GM19193 (cell line): ENCODE data around the gene CENPL.

Experiments
- POLR2A ChIP-seq: IDR thresholded peaks from 4 replicates; pipeline ENCODE4 v1.6.1; 2011; ENCODE audit not compliant: insufficient read depth, insufficient read length; ENCODE audit errors: extremely low read depth

Gene CENPL

GRCh38 chr1:173784997-173785396, 39.7 kb downstream of the CENPL start:
- TF ChIP-seq POLR2A, result no peak

GRCh38 chr1:173779936-173780335, 44.7 kb downstream of the CENPL start:
- no peak for TF ChIP-seq POLR2A

- no peak for TF ChIP-seq POLR2A
Observed at GRCh38 chr1:173775578-173776226, 49.0 kb downstream of the CENPL start.

GRCh38 chr1:173771560-173771959, 53.1 kb downstream of the CENPL start:
- no peak for TF ChIP-seq POLR2A

GRCh38 chr1:173768827-173769226, 55.9 kb downstream of the CENPL start:
- no peak for TF ChIP-seq POLR2A

- TF ChIP-seq POLR2A, result no peak
Observed at GRCh38 chr1:173768206-173768605, 56.5 kb downstream of the CENPL start.

- no peak for TF ChIP-seq POLR2A
Observed at GRCh38 chr1:173758980-173759379, 65.7 kb downstream of the CENPL start.

GRCh38 chr1:173758110-173758509, 66.6 kb downstream of the CENPL start:
- no peak for TF ChIP-seq POLR2A

- no peak for TF ChIP-seq POLR2A
Observed at GRCh38 chr1:173757666-173758065, 67.0 kb downstream of the CENPL start.

- no peak for TF ChIP-seq POLR2A
Observed at GRCh38 chr1:173753830-173754229, 70.9 kb downstream of the CENPL start.
